Measurements from ENCODE around the gene C2CD2.

Gene C2CD2

GRCh38 chr21:41876396-41876795 lies 77.4 kb downstream of the C2CD2 start:
- Histone ChIP-seq H3K9me3 (ENCODE audit: control insufficient read depth, insufficient read depth, low read length) (no peaks in the 10 kb centered on the region), H3K36me3 (ENCODE audit: control insufficient read depth, insufficient read depth, low read length) (no peaks in the 10 kb centered on the region), H3K4me1 (ENCODE audit: control insufficient read depth, insufficient read depth, low read length) (peaks cover 6% of the 10 kb centered on the region), H3K4me3 (ENCODE audit: low read depth, low read length) (no peak overlapping the region), H3K27me3 (ENCODE audit: control insufficient read depth, insufficient read depth, low read length) (no peaks in the 10 kb centered on the region), H3K9ac (ENCODE audit: low read depth, low read length) (no peak overlapping the region)

GRCh38 chr21:41875086-41875485 lies 78.7 kb downstream of the C2CD2 start:
- H3K27me3 ChIP-seq (ENCODE audit: control insufficient read depth, insufficient read depth, low read length) = no peaks in the 10 kb centered on the region
- no peaks in the 10 kb centered on the region for H3K9me3 ChIP-seq (ENCODE audit: control insufficient read depth, insufficient read depth, low read length)
- H3K9ac ChIP-seq (ENCODE audit: low read depth, low read length) = no peak overlapping the region
- H3K4me3 ChIP-seq (ENCODE audit: low read depth, low read length) = no peak overlapping the region
- peaks cover 6% of the 10 kb centered on the region for H3K4me1 ChIP-seq (ENCODE audit: control insufficient read depth, insufficient read depth, low read length)
- no peaks in the 10 kb centered on the region for H3K36me3 ChIP-seq (ENCODE audit: control insufficient read depth, insufficient read depth, low read length)

- Histone ChIP-seq H3K4me3 (ENCODE audit: low read depth, low read length) (no peak overlapping the region), H3K27me3 (ENCODE audit: control insufficient read depth, insufficient read depth, low read length) (no peaks in the 10 kb centered on the region), H3K9ac (ENCODE audit: low read depth, low read length) (no peak overlapping the region), H3K4me1 (ENCODE audit: control insufficient read depth, insufficient read depth, low read length) (peaks cover 6% of the 10 kb centered on the region), H3K36me3 (ENCODE audit: control insufficient read depth, insufficient read depth, low read length) (no peaks in the 10 kb centered on the region), H3K9me3 (ENCODE audit: control insufficient read depth, insufficient read depth, low read length) (no peaks in the 10 kb centered on the region)
These were observed 79.2 kb downstream of the C2CD2 start for GRCh38 chr21:41874611-41875010.

GRCh38 chr21:41873426-41873825 lies 80.4 kb downstream of the C2CD2 start:
- Histone ChIP-seq H3K27me3 (ENCODE audit: control insufficient read depth, insufficient read depth, low read length) (no peaks in the 10 kb centered on the region), H3K4me3 (ENCODE audit: low read depth, low read length) (no peak overlapping the region), H3K36me3 (ENCODE audit: control insufficient read depth, insufficient read depth, low read length) (no peaks in the 10 kb centered on the region), H3K9ac (ENCODE audit: low read depth, low read length) (no peak overlapping the region), H3K9me3 (ENCODE audit: control insufficient read depth, insufficient read depth, low read length) (no peaks in the 10 kb centered on the region), H3K4me1 (ENCODE audit: control insufficient read depth, insufficient read depth, low read length) (peaks cover 6% of the 10 kb centered on the region)

GRCh38 chr21:41873005-41873404 lies 80.8 kb downstream of the C2CD2 start:
- H3K27me3 ChIP-seq (ENCODE audit: control insufficient read depth, insufficient read depth, low read length) = no peaks in the 10 kb centered on the region
- H3K9me3 ChIP-seq (ENCODE audit: control insufficient read depth, insufficient read depth, low read length) = no peaks in the 10 kb centered on the region
- H3K9ac ChIP-seq (ENCODE audit: low read depth, low read length) = no peak overlapping the region
- H3K4me1 ChIP-seq (ENCODE audit: control insufficient read depth, insufficient read depth, low read length) = peaks cover 4% of the 10 kb centered on the region
- no peak overlapping the region for H3K4me3 ChIP-seq (ENCODE audit: low read depth, low read length)
- H3K36me3 ChIP-seq (ENCODE audit: control insufficient read depth, insufficient read depth, low read length) = no peaks in the 10 kb centered on the region

- Histone ChIP-seq H3K9ac (ENCODE audit: low read depth, low read length) (no peak overlapping the region), H3K4me3 (ENCODE audit: low read depth, low read length) (no peak overlapping the region), H3K36me3 (ENCODE audit: control insufficient read depth, insufficient read depth, low read length) (no peaks in the 10 kb centered on the region), H3K9me3 (ENCODE audit: control insufficient read depth, insufficient read depth, low read length) (no peaks in the 10 kb centered on the region), H3K27me3 (ENCODE audit: control insufficient read depth, insufficient read depth, low read length) (no peaks in the 10 kb centered on the region), H3K4me1 (ENCODE audit: control insufficient read depth, insufficient read depth, low read length) (no peaks in the 10 kb centered on the region)
These were observed 82.4 kb downstream of the C2CD2 start for GRCh38 chr21:41871293-41872030.

- Histone ChIP-seq H3K9me3 (ENCODE audit: control insufficient read depth, insufficient read depth, low read length) (no peaks in the 10 kb centered on the region), H3K27me3 (ENCODE audit: control insufficient read depth, insufficient read depth, low read length) (no peaks in the 10 kb centered on the region), H3K4me3 (ENCODE audit: low read depth, low read length) (no peak overlapping the region), H3K9ac (ENCODE audit: low read depth, low read length) (no peak overlapping the region), H3K36me3 (ENCODE audit: control insufficient read depth, insufficient read depth, low read length) (no peaks in the 10 kb centered on the region), H3K4me1 (ENCODE audit: control insufficient read depth, insufficient read depth, low read length) (no peaks in the 10 kb centered on the region)
These were observed 84.0 kb downstream of the C2CD2 start for GRCh38 chr21:41869771-41870170.

- H3K27me3 ChIP-seq (ENCODE audit: control insufficient read depth, insufficient read depth, low read length) = no peaks in the 10 kb centered on the region
- no peaks in the 10 kb centered on the region for H3K9me3 ChIP-seq (ENCODE audit: control insufficient read depth, insufficient read depth, low read length)
- no peak overlapping the region for H3K4me3 ChIP-seq (ENCODE audit: low read depth, low read length)
- no peaks in the 10 kb centered on the region for H3K4me1 ChIP-seq (ENCODE audit: control insufficient read depth, insufficient read depth, low read length)
- no peak overlapping the region for H3K9ac ChIP-seq (ENCODE audit: low read depth, low read length)
- H3K36me3 ChIP-seq (ENCODE audit: control insufficient read depth, insufficient read depth, low read length) = no peaks in the 10 kb centered on the region
These were observed 85.6 kb downstream of the C2CD2 start for GRCh38 chr21:41868062-41868710.

- no peaks in the 10 kb centered on the region for H3K4me1 ChIP-seq (ENCODE audit: control insufficient read depth, insufficient read depth, low read length)
- no peak overlapping the region for H3K9ac ChIP-seq (ENCODE audit: low read depth, low read length)
These were observed 86.5 kb downstream of the C2CD2 start for GRCh38 chr21:41867313-41867712.

GRCh38 chr21:41866274-41866809 lies 87.5 kb downstream of the C2CD2 start:
- Histone ChIP-seq H3K9me3 (ENCODE audit: control insufficient read depth, insufficient read depth, low read length) (no peaks in the 10 kb centered on the region), H3K36me3 (ENCODE audit: control insufficient read depth, insufficient read depth, low read length) (no peaks in the 10 kb centered on the region), H3K27me3 (ENCODE audit: control insufficient read depth, insufficient read depth, low read length) (no peaks in the 10 kb centered on the region), H3K9ac (ENCODE audit: low read depth, low read length) (no peak overlapping the region), H3K4me3 (ENCODE audit: low read depth, low read length) (no peak overlapping the region), H3K4me1 (ENCODE audit: control insufficient read depth, insufficient read depth, low read length) (no peaks in the 10 kb centered on the region)

More at GRCh38 chr21:41867313-41867712, 86.5 kb downstream of the C2CD2 start:
- Histone ChIP-seq H3K27me3 (ENCODE audit: control insufficient read depth, insufficient read depth, low read length) (no peaks in the 10 kb centered on the region), H3K36me3 (ENCODE audit: control insufficient read depth, insufficient read depth, low read length) (no peaks in the 10 kb centered on the region), H3K9me3 (ENCODE audit: control insufficient read depth, insufficient read depth, low read length) (no peaks in the 10 kb centered on the region), H3K4me3 (ENCODE audit: low read depth, low read length) (no peak overlapping the region)

- H3K36me3 ChIP-seq (ENCODE audit: control insufficient read depth, insufficient read depth, low read length) = no peaks in the 10 kb centered on the region
- no peak overlapping the region for H3K4me3 ChIP-seq (ENCODE audit: low read depth, low read length)
- no peak overlapping the region for H3K9ac ChIP-seq (ENCODE audit: low read depth, low read length)
- no peaks in the 10 kb centered on the region for H3K9me3 ChIP-seq (ENCODE audit: control insufficient read depth, insufficient read depth, low read length)
- no peaks in the 10 kb centered on the region for H3K4me1 ChIP-seq (ENCODE audit: control insufficient read depth, insufficient read depth, low read length)
- H3K27me3 ChIP-seq (ENCODE audit: control insufficient read depth, insufficient read depth, low read length) = no peaks in the 10 kb centered on the region
These were observed 88.6 kb downstream of the C2CD2 start for GRCh38 chr21:41865002-41865777.
